Neuronal stem cell (in vitro differentiated cells): ENCODE measurements around the gene MYO10.

Source experiments
- DNase-seq: peaks from one replicate; pipeline ENCODE4 v3.0.0-alpha.2; 2013; ENCODE audit warnings: low spot score
- H2AFZ ChIP-seq: one replicate; pipeline ENCODE4 v1.6.1; 2013; ENCODE audit warnings: mild to moderate bottlenecking, low read length, inconsistent platforms
- H2AK5ac ChIP-seq: 2 replicates; pipeline ENCODE4 v1.6.1; 2013; ENCODE audit warnings: low read depth, mild to moderate bottlenecking, inconsistent platforms, low read length, moderate library complexity, mixed read lengths
- H2BK120ac ChIP-seq: 2 replicates; pipeline ENCODE4 v1.6.1; 2013; ENCODE audit warnings: low read depth, mild to moderate bottlenecking, inconsistent platforms, low read length, moderate library complexity, mixed read lengths
- H2BK12ac ChIP-seq: one replicate; pipeline ENCODE4 v1.6.1; 2013; ENCODE audit warnings: low read length, inconsistent platforms
- H2BK15ac ChIP-seq: 2 replicates; pipeline ENCODE4 v1.6.1; 2013; ENCODE audit warnings: mild to moderate bottlenecking, low read length, inconsistent platforms, mixed read lengths
- H2BK5ac ChIP-seq: one replicate; pipeline ENCODE4 v1.6.1; 2013; ENCODE audit warnings: inconsistent platforms, mild to moderate bottlenecking, low read length, moderate library complexity
- H3K14ac ChIP-seq: one replicate; pipeline ENCODE4 v1.6.1; 2013; ENCODE audit warnings: low read length, inconsistent platforms
- H3K18ac ChIP-seq: 2 replicates; pipeline ENCODE4 v1.6.1; 2013; ENCODE audit warnings: low read length, inconsistent platforms
- H3K23ac ChIP-seq: 2 replicates; pipeline ENCODE4 v1.6.1; 2013; ENCODE audit warnings: low read depth, mild to moderate bottlenecking, mixed read lengths, low read length, inconsistent platforms; ENCODE audit not compliant: poor library complexity
- H3K27ac ChIP-seq: replicated peaks from 3 replicates; pipeline ENCODE4 v1.5.1; 2013; ENCODE audit warnings: low read length, inconsistent platforms
- H3K27me3 ChIP-seq, 3 experiments: 2 replicates each; pipeline ENCODE4 v1.6.1; 2013; ENCODE audit warnings: low read length in 3 of 3, mild to moderate bottlenecking in 2 of 3, inconsistent platforms in 1 of 3, low read depth in 1 of 3, mixed read lengths in 1 of 3, moderate library complexity in 1 of 3; ENCODE audit not compliant: control insufficient read depth in 3 of 3, insufficient read depth in 3 of 3
- H3K36me3 ChIP-seq, 2 donors: replicated peaks in 1 of 2; 2 replicates each; pipeline ENCODE4 v1.6.1; 2013; ENCODE audit warnings: low read length in 2 of 2; ENCODE audit not compliant: control insufficient read depth in 2 of 2, insufficient read depth in 2 of 2
- H3K4ac ChIP-seq: 2 replicates; pipeline ENCODE4 v1.6.1; 2013; ENCODE audit warnings: inconsistent platforms, mild to moderate bottlenecking, low read length, moderate library complexity
- H3K4me1 ChIP-seq, 2 donors: 1 replicate in 1 of 2; 2 replicates in 1 of 2; pipeline ENCODE4 v1.6.1; 2013; ENCODE audit warnings: low read length in 2 of 2, low read depth in 1 of 2; ENCODE audit not compliant: control insufficient read depth in 2 of 2, insufficient read depth in 1 of 2
- H3K4me2 ChIP-seq: one replicate; pipeline ENCODE4 v1.6.1; 2013; ENCODE audit warnings: mild to moderate bottlenecking, low read length, inconsistent platforms; ENCODE audit not compliant: insufficient read depth, poor library complexity, severe bottlenecking
- H3K4me3 ChIP-seq, 2 donors: 2 replicates each; pipeline ENCODE4 v1.5.1; 2013; ENCODE audit warnings: low read length in 2 of 2, mild to moderate bottlenecking in 2 of 2, inconsistent platforms in 1 of 2, moderate library complexity in 1 of 2
- H3K79me1 ChIP-seq: one replicate; pipeline ENCODE4 v1.6.1; 2013; ENCODE audit warnings: low read depth, mild to moderate bottlenecking, inconsistent platforms, low read length, moderate library complexity
- H3K9ac ChIP-seq: one replicate; pipeline ENCODE4 v1.6.1; 2013; ENCODE audit warnings: mild to moderate bottlenecking, low read depth, low read length, inconsistent platforms; ENCODE audit not compliant: poor library complexity
- H3K9me3 ChIP-seq, 2 donors: replicated peaks in 1 of 2; 2 replicates each; pipeline versions ENCODE3 to v1.6.1; 2013; ENCODE audit warnings: low read length in 2 of 2, mild to moderate bottlenecking in 2 of 2, inconsistent platforms in 1 of 2, low read depth in 1 of 2, mixed read lengths in 1 of 2, moderate library complexity in 1 of 2; ENCODE audit not compliant: control insufficient read depth in 2 of 2, insufficient read depth in 1 of 2
- H4K8ac ChIP-seq: one replicate; pipeline ENCODE4 v1.6.1; 2013; ENCODE audit warnings: low read depth, mild to moderate bottlenecking, inconsistent platforms, low read length, moderate library complexity
- H4K91ac ChIP-seq: one replicate; pipeline ENCODE4 v1.6.1; 2013; ENCODE audit warnings: low read length, low read depth, mild to moderate bottlenecking, inconsistent platforms; ENCODE audit not compliant: poor library complexity
- WGBS, 2 donors: extraction: QIAGEN DNeasy Blood & Tissue Kit; methylation state at CpG; one replicate each; pipeline ENCODE4 v1.1.7; 2013; ENCODE audit warnings: missing lambda C conversion rate in 2 of 2, mixed read lengths in 1 of 2; ENCODE audit not compliant: insufficient read length in 2 of 2, insufficient replicate concordance in 1 of 2; ENCODE audit errors: extremely low coverage in 2 of 2; 5-methylcytosine and 5-hydroxymethylcytosine counted together

MYO10 gene

DNA sequence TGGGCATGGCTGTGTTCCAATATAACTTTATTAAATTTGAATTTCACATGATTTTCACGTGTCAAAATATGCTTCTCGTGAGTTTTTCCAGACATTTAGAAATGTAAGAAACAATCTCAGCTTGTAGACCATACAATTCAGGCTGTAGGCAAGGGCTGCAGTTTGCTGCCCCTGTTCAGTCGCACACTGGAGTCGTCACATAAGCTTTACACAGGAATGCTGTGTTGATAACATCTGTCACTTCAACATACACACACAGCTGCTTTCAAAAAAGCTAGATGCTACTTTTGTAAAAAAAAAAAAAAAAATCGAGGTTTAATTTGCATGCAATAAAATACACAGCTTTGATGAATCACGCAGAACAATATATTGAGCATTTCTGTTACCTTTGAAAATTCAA is 77.9 kb downstream of the MYO10 start:
- Histone ChIP-seq H3K4me3 (no peak overlapping the region), H3K4ac (no peak overlapping the region), H2AFZ (no peak overlapping the region), H3K9ac (no peak overlapping the region), H3K18ac (no peak overlapping the region), H2BK120ac (no peak overlapping the region), H3K23ac (no peak overlapping the region), H4K91ac (no peak overlapping the region), H3K4me1 (peaks cover 26 to 32% of the 10 kb centered on the region in 2 donors), H2AK5ac (no peak overlapping the region), H2BK12ac (no peak overlapping the region), H4K8ac (no peak overlapping the region), H3K79me1 (no peaks in the 10 kb centered on the region), H2BK15ac (no peak overlapping the region), H3K4me2 (no peak overlapping the region), H3K27me3 (no peaks in the 10 kb centered on the region), H3K36me3 (peaks cover 0 to 2% of the 10 kb centered on the region in 2 donors), H3K14ac (no peak overlapping the region), H3K27ac (no peak overlapping the region), H3K9me3 (peaks cover 2 to 5% of the 10 kb centered on the region in 2 donors), H2BK5ac (no peak overlapping the region)
- no CpG with 5 or more reads among the region's 6 CpGs for WGBS, 2 donors
- no peak for DNase-seq

DNA sequence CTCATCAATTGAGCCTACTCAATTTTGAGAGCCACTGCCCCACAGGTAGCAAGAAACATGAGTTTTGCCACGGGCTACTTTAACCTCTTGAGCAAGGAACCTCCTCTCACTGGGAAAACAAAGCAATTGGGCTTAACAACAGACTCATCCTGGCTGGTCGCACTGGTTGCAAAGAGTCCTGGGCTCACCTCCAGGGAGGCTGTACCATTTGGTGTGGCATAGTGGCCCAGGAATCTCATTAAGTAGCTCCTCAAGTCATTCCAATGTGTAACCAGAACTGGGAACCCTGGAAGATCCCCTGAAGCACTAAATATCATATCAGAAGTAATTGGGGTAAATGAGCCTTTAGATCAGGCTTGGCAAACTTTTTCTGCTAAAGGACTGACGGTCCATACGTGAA is 78.5 kb downstream of the MYO10 start:
- H2BK15ac ChIP-seq, result peak overlapping the region; percentile 17
- peak overlapping the region; percentile 27 for H2AK5ac ChIP-seq
- no peak overlapping the region for H3K18ac ChIP-seq
- H3K27me3 ChIP-seq, result no peaks in the 10 kb centered on the region
- peaks cover 21 to 27% of the 10 kb centered on the region in 2 donors for H3K4me1 ChIP-seq
- no peak overlapping the region for H2BK5ac ChIP-seq
- H3K4ac ChIP-seq, result no peak overlapping the region
- H3K4me3 ChIP-seq, result no peak overlapping the region
- H3K9ac ChIP-seq, result no peak overlapping the region
- no peaks in the 10 kb centered on the region for H3K79me1 ChIP-seq
- H2BK120ac ChIP-seq, result no peak overlapping the region
- no peak overlapping the region for H3K27ac ChIP-seq
- no peak overlapping the region for H4K91ac ChIP-seq
- no peak for DNase-seq
- no peak overlapping the region for H2BK12ac ChIP-seq
- no peak overlapping the region for H3K14ac ChIP-seq
- H3K4me2 ChIP-seq, result no peak overlapping the region
- WGBS, 2 donors, result no CpG with 5 or more reads among the region's 4 CpGs
- H3K9me3 ChIP-seq, result peaks cover 2 to 5% of the 10 kb centered on the region in 2 donors
- H3K23ac ChIP-seq, result no peak overlapping the region
- H3K36me3 ChIP-seq, result peaks cover 0 to 2% of the 10 kb centered on the region in 2 donors
- no peak overlapping the region for H4K8ac ChIP-seq
- H2AFZ ChIP-seq, result no peak overlapping the region

GRCh38 chr5:16856531-16856930 is 79.6 kb downstream of the MYO10 start:
- no peak overlapping the region for H3K14ac ChIP-seq
- no peak overlapping the region for H3K18ac ChIP-seq
- no peak overlapping the region for H3K4me2 ChIP-seq
- no peak overlapping the region for H2AFZ ChIP-seq
- no peak overlapping the region for H2AK5ac ChIP-seq
- no peak overlapping the region for H2BK15ac ChIP-seq
- H3K4ac ChIP-seq, result no peak overlapping the region
- H2BK120ac ChIP-seq, result no peak overlapping the region
- H4K8ac ChIP-seq, result no peak overlapping the region
- H3K4me3 ChIP-seq, result no peak overlapping the region
- no peak overlapping the region for H4K91ac ChIP-seq
- H3K36me3 ChIP-seq, result peaks cover 0 to 2% of the 10 kb centered on the region in 2 donors
- no peaks in the 10 kb centered on the region for H3K27me3 ChIP-seq
- H3K23ac ChIP-seq, result no peak overlapping the region
- no CpG with 5 or more reads among the region's 5 CpGs for WGBS, 2 donors
- H3K9ac ChIP-seq, result no peak overlapping the region
- H3K79me1 ChIP-seq, result no peaks in the 10 kb centered on the region
- no peak for DNase-seq
- H3K4me1 ChIP-seq, result peaks cover 25 to 26% of the 10 kb centered on the region in 2 donors
- H2BK5ac ChIP-seq, result no peak overlapping the region
- no peak overlapping the region for H3K27ac ChIP-seq
- H3K9me3 ChIP-seq, result peaks cover 2 to 5% of the 10 kb centered on the region in 2 donors
- H2BK12ac ChIP-seq, result no peak overlapping the region

GRCh38 chr5:16855898-16856297 is 80.2 kb downstream of the MYO10 start:
- H3K18ac ChIP-seq, result no peak overlapping the region
- no peak overlapping the region for H3K9ac ChIP-seq
- H3K36me3 ChIP-seq, result peaks cover 0 to 2% of the 10 kb centered on the region in 2 donors
- no peaks in the 10 kb centered on the region for H3K79me1 ChIP-seq
- peak overlapping the region; percentile 40 for H3K27ac ChIP-seq
- DNase-seq, result no peak
- WGBS, 2 donors, result no CpG with 5 or more reads among the region's 10 CpGs
- H2BK12ac ChIP-seq, result no peak overlapping the region
- H4K91ac ChIP-seq, result no peak overlapping the region
- H2BK120ac ChIP-seq, result no peak overlapping the region
- peaks cover 2 to 5% of the 10 kb centered on the region in 2 donors for H3K9me3 ChIP-seq
- H2BK15ac ChIP-seq, result no peak overlapping the region
- no peak overlapping the region for H4K8ac ChIP-seq
- no peak overlapping the region for H2BK5ac ChIP-seq
- H3K4me3 ChIP-seq, result no peak overlapping the region
- H3K4ac ChIP-seq, result no peak overlapping the region
- H3K14ac ChIP-seq, result no peak overlapping the region
- H3K4me1 ChIP-seq, result peaks cover 25 to 26% of the 10 kb centered on the region in 2 donors
- H3K27me3 ChIP-seq, result no peaks in the 10 kb centered on the region
- H2AFZ ChIP-seq, result no peak overlapping the region
- no peak overlapping the region for H3K23ac ChIP-seq
- H3K4me2 ChIP-seq, result no peak overlapping the region
- H2AK5ac ChIP-seq, result no peak overlapping the region
